Esophagus muscularis mucosa (tissue), 4 donors: ENCODE results near the gene CAPN1.

Source experiments
- EP300 ChIP-seq: sonication (generic); formaldehyde crosslinking; IDR thresholded peaks from one replicate; pipeline ENCODE4 v1.6.1; 2017; ENCODE audit warnings: antibody characterized with exemption
- POLR2A ChIP-seq: fragments of 450-650 bp; IDR thresholded peaks from one replicate; pipeline ENCODE4 v1.6.1; 2017; ENCODE audit warnings: antibody characterized with exemption, moderate library complexity, mild to moderate bottlenecking, low read depth
- POLR2AphosphoS5 ChIP-seq, 2 donors: sonication (generic); formaldehyde crosslinking; IDR thresholded peaks; one replicate each; pipeline ENCODE4 v1.6.1; 2017; ENCODE audit warnings: antibody characterized with exemption in 2 of 2
- TF ChIP-seq, protein P1 (sequence below), 3 experiments: fragments of 200-600 bp in 2 of 3; fragments of 450-650 bp in 1 of 3; sonication (generic) in 2 of 3; IDR thresholded peaks; one replicate each; pipeline ENCODE4 v1.5.1; 2017 to 2019; ENCODE audit warnings: antibody characterized with exemption in 3 of 3, mild to moderate bottlenecking in 2 of 3, moderate library complexity in 1 of 3

DNA sequence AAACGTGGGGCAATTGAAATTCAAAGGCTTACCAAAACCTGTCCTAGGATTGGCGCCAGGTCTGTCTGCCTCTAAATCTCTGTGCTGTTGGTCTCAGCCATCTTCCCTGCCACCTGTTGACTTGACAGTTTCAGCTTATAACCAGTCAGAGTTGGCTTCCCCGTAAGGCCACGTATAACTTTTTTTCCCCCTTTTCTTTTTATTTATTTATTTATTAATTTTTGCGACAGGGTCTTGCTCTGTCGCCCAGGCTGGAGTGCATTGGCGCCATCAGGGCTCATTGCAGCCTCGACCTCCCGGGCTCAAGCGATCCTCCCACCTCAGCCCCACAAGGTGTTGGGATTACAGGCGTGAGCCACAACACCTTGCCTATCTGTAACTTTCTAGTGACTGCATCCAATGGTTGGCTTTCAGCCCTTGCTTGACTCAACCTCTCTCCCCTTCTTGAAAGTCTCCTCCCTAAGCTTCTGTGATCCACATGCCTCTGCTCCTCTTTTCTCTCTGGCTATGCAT, 46.0 kb upstream of the CAPN1 start:
- TF ChIP-seq, protein P1, sequence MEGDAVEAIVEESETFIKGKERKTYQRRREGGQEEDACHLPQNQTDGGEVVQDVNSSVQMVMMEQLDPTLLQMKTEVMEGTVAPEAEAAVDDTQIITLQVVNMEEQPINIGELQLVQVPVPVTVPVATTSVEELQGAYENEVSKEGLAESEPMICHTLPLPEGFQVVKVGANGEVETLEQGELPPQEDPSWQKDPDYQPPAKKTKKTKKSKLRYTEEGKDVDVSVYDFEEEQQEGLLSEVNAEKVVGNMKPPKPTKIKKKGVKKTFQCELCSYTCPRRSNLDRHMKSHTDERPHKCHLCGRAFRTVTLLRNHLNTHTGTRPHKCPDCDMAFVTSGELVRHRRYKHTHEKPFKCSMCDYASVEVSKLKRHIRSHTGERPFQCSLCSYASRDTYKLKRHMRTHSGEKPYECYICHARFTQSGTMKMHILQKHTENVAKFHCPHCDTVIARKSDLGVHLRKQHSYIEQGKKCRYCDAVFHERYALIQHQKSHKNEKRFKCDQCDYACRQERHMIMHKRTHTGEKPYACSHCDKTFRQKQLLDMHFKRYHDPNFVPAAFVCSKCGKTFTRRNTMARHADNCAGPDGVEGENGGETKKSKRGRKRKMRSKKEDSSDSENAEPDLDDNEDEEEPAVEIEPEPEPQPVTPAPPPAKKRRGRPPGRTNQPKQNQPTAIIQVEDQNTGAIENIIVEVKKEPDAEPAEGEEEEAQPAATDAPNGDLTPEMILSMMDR (IDR thresholded peaks at IDR 0.05), result no peak
- TF ChIP-seq POLR2AphosphoS5 (IDR thresholded peaks at IDR 0.05), result no peak
- TF ChIP-seq POLR2A, result no peak
- no peak for TF ChIP-seq EP300
